ENCODE results near the gene SPRTN.
"Not testable (repeated sequence)": the region's sequence is repeated elsewhere in the genome, so short reads cannot be mapped to it uniquely, and the experiment has no call there.

SPRTN gene

GRCh38 chr1:231335663-231336602 lies 2.2 kb upstream of the SPRTN start:
- peak overlapping the region; percentile 100 for H3K4me3 ChIP-seq (replicated peaks; ENCODE audit: low read depth, low read length)
- no peak for DNase-seq (ENCODE audit: low read depth)
- TF ChIP-seq CTCF (IDR thresholded peaks at IDR 0.05; ENCODE audit: low read length, missing control alignments), result no peak

GRCh38 chr1:231337043-231337471 lies 1.0 kb upstream of the SPRTN start:
- DNase-seq (ENCODE audit: low read depth), result no peak
- TF ChIP-seq CTCF (IDR thresholded peaks at IDR 0.05; ENCODE audit: low read length, missing control alignments), result no peak
- H3K4me3 ChIP-seq (replicated peaks; ENCODE audit: low read depth, low read length), result peak overlapping the region; percentile 100

GRCh38 chr1:231337472-231338269 lies 422 bp upstream of the SPRTN start, which contains the start of gene EXOC8:
Gene EXOC8, minus strand, starts transcription at chr1:231337852. Its CDS starts 107 bp downstream, at chr1:231337745.
- H3K4me3 ChIP-seq (replicated peaks; ENCODE audit: low read depth, low read length), result peak within 1 kb of the TSS; percentile 100
- peak; percentile 98 for DNase-seq (ENCODE audit: low read depth)
- no peak for TF ChIP-seq CTCF (IDR thresholded peaks at IDR 0.05; ENCODE audit: low read length, missing control alignments)

- no peak overlapping the region for H3K4me3 ChIP-seq (replicated peaks; ENCODE audit: low read depth, low read length)
- no peak for DNase-seq (ENCODE audit: low read depth)
- no peak for TF ChIP-seq CTCF (IDR thresholded peaks at IDR 0.05; ENCODE audit: low read length, missing control alignments)
Measured at GRCh38 chr1:231340328-231341013, 2.4 kb downstream of the SPRTN start.

- H3K4me3 ChIP-seq (replicated peaks; ENCODE audit: low read depth, low read length), result no peak overlapping the region
- TF ChIP-seq CTCF (IDR thresholded peaks at IDR 0.05; ENCODE audit: low read length, missing control alignments), result no peak
- DNase-seq (ENCODE audit: low read depth), result no peak
Measured at GRCh38 chr1:231347961-231348360, 9.9 kb downstream of the SPRTN start.

GRCh38 chr1:231348442-231348841 lies 10.3 kb downstream of the SPRTN start:
- TF ChIP-seq CTCF (IDR thresholded peaks at IDR 0.05; ENCODE audit: low read length, missing control alignments), result no peak
- H3K4me3 ChIP-seq (replicated peaks; ENCODE audit: low read depth, low read length), result no peak overlapping the region
- DNase-seq (ENCODE audit: low read depth), result no peak

GRCh38 chr1:231348856-231349255 lies 10.8 kb downstream of the SPRTN start:
- H3K4me3 ChIP-seq (replicated peaks; ENCODE audit: low read depth, low read length); DNase-seq (ENCODE audit: low read depth): not testable (repeated sequence)
